Pons (tissue), 1 donor: ENCODE data around the gene CACNA1E.

ENCODE experiments used
- DNase-seq: peaks from one replicate; pipeline ENCODE4 v3.0.0-alpha.2; 2016; ENCODE audit warnings: low spot score

The CACNA1E gene

GRCh38 chr1:181483285-181484195 lies at the start of gene CACNA1E:
CACNA1E (plus strand) TSS chr1:181483517; CDS start chr1:181483745, 228 bp downstream.
- no peak for DNase-seq

GRCh38 chr1:181433931-181434330 lies 49.4 kb upstream of the CACNA1E start:
- no peak for DNase-seq

- DNase-seq, result no peak
Observed at GRCh38 chr1:181438013-181438412, 45.3 kb upstream of the CACNA1E start.

- no peak for DNase-seq
Observed at GRCh38 chr1:181440510-181440909, 42.8 kb upstream of the CACNA1E start.

GRCh38 chr1:181442181-181442525 lies 41.2 kb upstream of the CACNA1E start:
- no peak for DNase-seq

- no peak for DNase-seq
Observed at GRCh38 chr1:181443231-181443853, 40.0 kb upstream of the CACNA1E start.

- DNase-seq, result no peak
Observed at GRCh38 chr1:181445436-181445835, 37.9 kb upstream of the CACNA1E start.

GRCh38 chr1:181448461-181448860 lies 34.9 kb upstream of the CACNA1E start:
- no peak for DNase-seq

- DNase-seq, result no peak
Observed at GRCh38 chr1:181451661-181452230, 31.6 kb upstream of the CACNA1E start.

- no peak for DNase-seq
Observed at GRCh38 chr1:181452746-181453145, 30.6 kb upstream of the CACNA1E start.

- DNase-seq, result no peak
Observed at GRCh38 chr1:181453541-181454201, 29.6 kb upstream of the CACNA1E start.

GRCh38 chr1:181456551-181456950 lies 26.8 kb upstream of the CACNA1E start:
- no peak for DNase-seq

- DNase-seq, result no peak
Observed at GRCh38 chr1:181458419-181458818, 24.9 kb upstream of the CACNA1E start.

- no peak for DNase-seq
Observed at GRCh38 chr1:181459067-181459466, 24.2 kb upstream of the CACNA1E start.

GRCh38 chr1:181469829-181470228 lies 13.5 kb upstream of the CACNA1E start:
- DNase-seq, result no peak

- no peak for DNase-seq
Observed at GRCh38 chr1:181475580-181475979, 7.7 kb upstream of the CACNA1E start.

GRCh38 chr1:181476581-181476980 lies 6.7 kb upstream of the CACNA1E start:
- no peak for DNase-seq

GRCh38 chr1:181478306-181478705 lies 5.0 kb upstream of the CACNA1E start:
- DNase-seq, result no peak

GRCh38 chr1:181479137-181479745 lies 4.1 kb upstream of the CACNA1E start:
- DNase-seq, result peak; percentile 79

- DNase-seq, result no peak
Observed at GRCh38 chr1:181482001-181482430, 1.3 kb upstream of the CACNA1E start.

- no peak for DNase-seq
Observed at GRCh38 chr1:181482521-181483284, 614 bp upstream of the CACNA1E start.
